Measurements from ENCODE around the gene RMP24.

Gene RMP24

GRCh38 chr18:35948080-35948479 is 24.4 kb upstream of the RMP24 start:
- no peaks in the 10 kb centered on the region for H3K36me3 ChIP-seq
- no peak overlapping the region for H3K27ac ChIP-seq (replicated peaks in 1 of 4)
- DNase-seq (ENCODE audit: extremely low spot score), result no peak
- intact Hi-C loops (cut with DNase I), result no loop called here
- H3K9me3 ChIP-seq, result no peaks in the 10 kb centered on the region
- H3K27me3 ChIP-seq, result peaks cover 0 to 3% (median 0%) of the 10 kb centered on the region in 4 donors
- no peak overlapping the region for H3K4me3 ChIP-seq
- 71% methylated on average over 3 of the region's 3 CpGs for WGBS
- H3K4me1 ChIP-seq, result peaks cover 5 to 21% (median 12%) of the 10 kb centered on the region in 4 donors
- no peak for TF ChIP-seq CTCF (IDR thresholded peaks at IDR 0.05)
- no peak for TF ChIP-seq EP300 (IDR thresholded peaks at IDR 0.05)
- TF ChIP-seq POLR2AphosphoS5 (IDR thresholded peaks at IDR 0.05), result no peak
- no peak for TF ChIP-seq POLR2A (IDR thresholded peaks at IDR 0.05; ENCODE audit: low read depth)

- Histone ChIP-seq H3K9me3 (no peaks in the 10 kb centered on the region), H3K4me3 (peak overlapping the region; percentile 64 to 77 (median 71)), H3K27me3 (peaks cover 0 to 3% (median 0%) of the 10 kb centered on the region in 4 donors), H3K4me1 (peaks cover 5 to 21% (median 12%) of the 10 kb centered on the region in 4 donors), H3K36me3 (no peaks in the 10 kb centered on the region), H3K27ac (replicated peaks in 1 of 4) (peak overlapping the region; percentile 74 to 77 (median 76))
- intact Hi-C loops (cut with DNase I), result no loop called here
- no peak for DNase-seq (ENCODE audit: extremely low spot score)
- TF ChIP-seq CTCF (IDR thresholded peaks at IDR 0.05) (no peak), EP300 (IDR thresholded peaks at IDR 0.05) (no peak), POLR2A (IDR thresholded peaks at IDR 0.05; ENCODE audit: low read depth) (no peak), POLR2AphosphoS5 (IDR thresholded peaks at IDR 0.05) (no peak)
- 48% methylated on average over 6 of the region's 6 CpGs for WGBS
These were observed 23.4 kb upstream of the RMP24 start for GRCh38 chr18:35949090-35949489.

- no peaks in the 10 kb centered on the region for H3K9me3 ChIP-seq
- WGBS, result 13% methylated on average over 11 of the region's 54 CpGs
- H3K36me3 ChIP-seq, result no peaks in the 10 kb centered on the region
- H3K27me3 ChIP-seq, result peaks cover 0 to 3% (median 0%) of the 10 kb centered on the region in 4 donors
- peak overlapping the region; percentile 64 to 77 (median 71) for H3K4me3 ChIP-seq
- H3K4me1 ChIP-seq, result peaks cover 5 to 21% (median 12%) of the 10 kb centered on the region in 4 donors
- no peak for DNase-seq (ENCODE audit: extremely low spot score)
- H3K27ac ChIP-seq (replicated peaks in 1 of 4), result peak overlapping the region; percentile 74 to 77 (median 76)
- intact Hi-C loops (cut with DNase I), result loop anchor here (2.0 kb wide), 1 partner anchor 193 kb away; no protein-coding TSS in a partner anchor
- TF ChIP-seq CTCF (IDR thresholded peaks at IDR 0.05), result peak in 2 of 3 experiments; percentile 90 to 96
- TF ChIP-seq POLR2A (IDR thresholded peaks at IDR 0.05; ENCODE audit: low read depth), result no peak
These were observed 22.4 kb upstream of the RMP24 start for GRCh38 chr18:35949903-35950627.

GRCh38 chr18:35950628-35950982 is 21.9 kb upstream of the RMP24 start:
- Histone ChIP-seq H3K36me3 (no peaks in the 10 kb centered on the region), H3K9me3 (no peaks in the 10 kb centered on the region), H3K27ac (replicated peaks in 1 of 4) (peak overlapping the region in 3 of 4 donors; percentile 74 to 76 (median 76)), H3K27me3 (peaks cover 0 to 3% (median 0%) of the 10 kb centered on the region in 4 donors), H3K4me3 (peak overlapping the region; percentile 64 to 77 (median 71)), H3K4me1 (peaks cover 5 to 21% (median 12%) of the 10 kb centered on the region in 4 donors)
- intact Hi-C loops (cut with DNase I), result loop anchor here (2.0 kb wide), 1 partner anchor 194 kb away; no protein-coding TSS in a partner anchor
- 18% methylated on average over 6 of the region's 6 CpGs for WGBS
- DNase-seq (ENCODE audit: extremely low spot score), result no peak
- TF ChIP-seq POLR2A (IDR thresholded peaks at IDR 0.05; ENCODE audit: low read depth) (no peak), CTCF (IDR thresholded peaks at IDR 0.05) (peak in 1 of 3 experiments; percentile 19)
